Sigmoid colon (tissue), 4 donors: ENCODE measurements around the gene WDR62.

ENCODE experiments used
- POLR2A ChIP-seq, 2 donors: fragments of 450-650 bp; IDR thresholded peaks; one replicate each; pipeline ENCODE4 v1.6.1; 2016; ENCODE audit warnings: antibody characterized with exemption in 2 of 2, mild to moderate bottlenecking in 2 of 2, moderate library complexity in 2 of 2
- POLR2AphosphoS5 ChIP-seq, 4 donors: sonication (generic); formaldehyde crosslinking; IDR thresholded peaks; one replicate each; pipeline ENCODE4 v1.6.1; 2017; ENCODE audit warnings: antibody characterized with exemption in 4 of 4
- TF ChIP-seq, protein P1 (sequence below), 4 experiments: fragments of 450-650 bp in 3 of 4; fragments of 200-600 bp in 1 of 4; IDR thresholded peaks; one replicate each; pipeline ENCODE4 v1.5.1; 2016 to 2019; ENCODE audit warnings: antibody characterized with exemption in 4 of 4, mild to moderate bottlenecking in 3 of 4, moderate library complexity in 2 of 4

- TF ChIP-seq POLR2AphosphoS5 (IDR thresholded peaks at IDR 0.05), result no peak
- TF ChIP-seq, protein P1, sequence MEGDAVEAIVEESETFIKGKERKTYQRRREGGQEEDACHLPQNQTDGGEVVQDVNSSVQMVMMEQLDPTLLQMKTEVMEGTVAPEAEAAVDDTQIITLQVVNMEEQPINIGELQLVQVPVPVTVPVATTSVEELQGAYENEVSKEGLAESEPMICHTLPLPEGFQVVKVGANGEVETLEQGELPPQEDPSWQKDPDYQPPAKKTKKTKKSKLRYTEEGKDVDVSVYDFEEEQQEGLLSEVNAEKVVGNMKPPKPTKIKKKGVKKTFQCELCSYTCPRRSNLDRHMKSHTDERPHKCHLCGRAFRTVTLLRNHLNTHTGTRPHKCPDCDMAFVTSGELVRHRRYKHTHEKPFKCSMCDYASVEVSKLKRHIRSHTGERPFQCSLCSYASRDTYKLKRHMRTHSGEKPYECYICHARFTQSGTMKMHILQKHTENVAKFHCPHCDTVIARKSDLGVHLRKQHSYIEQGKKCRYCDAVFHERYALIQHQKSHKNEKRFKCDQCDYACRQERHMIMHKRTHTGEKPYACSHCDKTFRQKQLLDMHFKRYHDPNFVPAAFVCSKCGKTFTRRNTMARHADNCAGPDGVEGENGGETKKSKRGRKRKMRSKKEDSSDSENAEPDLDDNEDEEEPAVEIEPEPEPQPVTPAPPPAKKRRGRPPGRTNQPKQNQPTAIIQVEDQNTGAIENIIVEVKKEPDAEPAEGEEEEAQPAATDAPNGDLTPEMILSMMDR (IDR thresholded peaks at IDR 0.05), result no peak
- TF ChIP-seq POLR2A (IDR thresholded peaks at IDR 0.05), result no peak
These were observed 29.7 kb downstream of the WDR62 start for GRCh38 chr19:36084231-36085009.
